ENCODE measurements around the gene OCEL1.

DNA sequence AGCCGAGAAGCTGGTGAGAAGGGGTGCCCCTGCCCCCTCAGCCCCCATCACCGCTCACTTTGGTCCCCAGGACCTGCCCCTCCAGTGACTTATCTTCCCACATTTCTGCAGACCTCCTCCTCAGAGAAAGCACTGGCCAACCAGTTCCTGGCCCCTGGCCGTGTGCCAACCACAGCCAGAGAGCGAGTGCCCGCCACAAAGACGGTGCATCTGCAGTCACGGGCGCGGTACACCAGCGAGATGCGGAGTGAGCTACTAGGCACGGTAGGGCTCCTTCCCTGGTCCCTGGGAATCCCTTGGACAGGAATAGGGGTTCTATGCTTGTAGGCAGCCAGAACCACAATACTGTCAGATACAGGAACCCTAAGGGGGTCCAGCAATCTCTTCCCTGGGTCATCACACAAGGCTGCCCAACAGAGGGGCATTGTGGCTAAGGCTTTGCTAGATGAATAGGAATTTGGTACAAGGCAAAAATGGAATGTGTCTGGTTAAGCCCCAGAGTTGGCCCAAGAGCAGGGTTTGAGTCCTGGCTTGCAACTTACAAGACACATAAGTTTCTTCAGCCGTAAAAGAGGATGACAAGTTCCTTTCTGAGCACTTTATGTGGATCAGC lies 9.9 kb upstream of the OCEL1 start:
- TF ChIP-seq CTCF (conservative IDR thresholded peaks at IDR 0.05; ENCODE audit: low read depth, low read length) = no peak
- no peak for TF ChIP-seq EZH2phosphoT487 (IDR thresholded peaks at IDR 0.05; ENCODE audit: borderline replicate concordance, low read length)
- TF ChIP-seq EZH2 (IDR thresholded peaks at IDR 0.05; ENCODE audit: low read length, unreplicated experiment) = no peak
